Islet precursor cell (in vitro differentiated cells): ENCODE measurements around the gene RNF220.
A peak's percentile ranks its signal among the peaks of the same experiment; 100 is the strongest.

Experiments used
- DNase-seq: peaks from one replicate; pipeline ENCODE4 v3.0.0-alpha.2; 2018

RNF220 gene

DNA sequence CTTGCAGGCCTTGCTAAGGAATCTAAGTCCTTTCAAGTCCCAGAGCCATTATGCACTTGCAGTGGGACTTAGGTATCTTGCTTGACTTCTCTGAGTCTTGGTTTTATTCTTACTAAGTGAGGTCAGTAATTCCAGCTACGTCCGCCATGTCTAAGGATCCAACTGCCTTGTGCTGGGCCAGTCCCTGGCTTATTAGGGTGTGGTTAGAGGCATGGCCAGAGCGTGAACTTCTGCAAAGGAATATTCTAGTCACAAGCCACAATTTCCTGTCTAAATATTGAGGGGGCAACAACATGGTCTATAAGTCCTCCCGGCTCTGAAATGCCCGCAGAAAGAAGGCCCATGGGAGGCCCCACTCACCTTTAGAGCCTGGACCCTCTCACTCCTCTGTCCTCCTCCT is 186.3 kb downstream of the RNF220 start:
- no peak for DNase-seq

DNA sequence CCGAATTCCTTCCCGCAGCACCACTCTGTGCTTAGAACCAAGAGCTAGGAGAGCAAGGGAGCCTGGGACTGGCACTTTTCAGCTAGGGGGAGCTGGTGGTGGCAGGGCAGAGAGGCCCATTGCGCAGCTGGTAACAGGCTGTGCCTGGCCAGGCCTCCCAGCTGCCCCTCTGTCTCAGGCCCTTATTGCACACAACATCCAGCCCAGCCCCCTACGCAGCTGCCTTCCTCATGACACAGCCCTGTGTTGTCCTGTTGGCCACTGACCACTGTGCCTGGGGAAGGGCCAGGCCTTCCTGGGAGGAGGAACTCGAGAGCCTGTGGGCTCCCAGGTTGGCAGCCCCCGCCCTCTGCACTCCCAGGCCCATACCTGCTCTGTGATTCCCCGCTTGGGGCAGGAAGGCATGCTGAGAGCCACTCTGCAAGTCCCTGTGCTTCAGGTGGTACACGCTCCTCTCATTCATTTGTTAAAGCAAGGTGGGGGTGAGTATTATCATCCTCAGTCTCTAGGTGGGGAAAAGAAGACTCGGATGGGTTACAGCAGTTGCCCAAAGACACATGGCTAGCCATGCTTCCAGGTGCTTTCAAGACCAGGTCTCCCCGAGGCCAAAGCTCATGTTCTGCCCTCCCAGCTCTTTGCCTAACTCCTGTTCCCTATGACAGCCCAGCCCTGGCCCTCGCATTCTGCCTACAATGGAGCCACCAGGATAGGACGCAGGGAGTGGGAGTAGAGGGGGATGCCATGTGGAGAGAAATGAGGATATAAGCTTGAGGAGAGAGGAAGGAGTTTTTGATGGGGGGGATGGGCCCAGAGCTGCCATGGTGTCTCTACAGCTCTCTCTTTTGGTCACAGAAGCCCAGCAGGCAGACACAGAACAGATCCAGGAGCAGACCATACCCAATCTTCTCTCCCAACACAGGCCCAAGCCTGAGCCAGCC is 187.4 kb downstream of the RNF220 start:
- DNase-seq, result no peak

GRCh38 chr1:44594353-44594752 is 189.3 kb downstream of the RNF220 start:
- no peak for DNase-seq

GRCh38 chr1:44594871-44595735 is 190.0 kb downstream of the RNF220 start:
- peak; percentile 85 for DNase-seq

GRCh38 chr1:44596511-44596910 is 191.5 kb downstream of the RNF220 start:
- no peak for DNase-seq

- no peak for DNase-seq
These were observed 193.1 kb downstream of the RNF220 start for GRCh38 chr1:44598167-44598566.

- DNase-seq, result no peak
These were observed 197.9 kb downstream of the RNF220 start for GRCh38 chr1:44602634-44603628.

DNA sequence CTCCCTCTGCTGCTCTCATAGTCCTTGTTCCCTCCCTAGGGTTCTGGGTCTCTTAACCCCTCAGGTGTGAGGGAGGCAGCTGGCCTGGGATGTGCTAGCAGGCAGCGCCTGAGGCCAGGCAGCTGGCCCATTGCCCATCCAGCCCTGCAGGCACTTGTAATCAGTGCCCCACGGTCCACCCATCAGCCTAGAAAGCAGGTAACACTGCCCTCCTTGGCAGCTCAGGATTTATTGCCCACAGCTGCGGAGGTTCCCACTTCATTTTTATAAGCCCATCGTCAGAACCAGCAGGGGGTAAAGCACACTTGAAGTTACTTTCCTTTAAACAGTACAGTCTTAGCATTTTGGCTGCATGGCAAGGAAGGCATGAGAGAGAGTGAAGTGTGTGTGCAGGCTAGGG is 198.7 kb downstream of the RNF220 start:
- no peak for DNase-seq

DNA sequence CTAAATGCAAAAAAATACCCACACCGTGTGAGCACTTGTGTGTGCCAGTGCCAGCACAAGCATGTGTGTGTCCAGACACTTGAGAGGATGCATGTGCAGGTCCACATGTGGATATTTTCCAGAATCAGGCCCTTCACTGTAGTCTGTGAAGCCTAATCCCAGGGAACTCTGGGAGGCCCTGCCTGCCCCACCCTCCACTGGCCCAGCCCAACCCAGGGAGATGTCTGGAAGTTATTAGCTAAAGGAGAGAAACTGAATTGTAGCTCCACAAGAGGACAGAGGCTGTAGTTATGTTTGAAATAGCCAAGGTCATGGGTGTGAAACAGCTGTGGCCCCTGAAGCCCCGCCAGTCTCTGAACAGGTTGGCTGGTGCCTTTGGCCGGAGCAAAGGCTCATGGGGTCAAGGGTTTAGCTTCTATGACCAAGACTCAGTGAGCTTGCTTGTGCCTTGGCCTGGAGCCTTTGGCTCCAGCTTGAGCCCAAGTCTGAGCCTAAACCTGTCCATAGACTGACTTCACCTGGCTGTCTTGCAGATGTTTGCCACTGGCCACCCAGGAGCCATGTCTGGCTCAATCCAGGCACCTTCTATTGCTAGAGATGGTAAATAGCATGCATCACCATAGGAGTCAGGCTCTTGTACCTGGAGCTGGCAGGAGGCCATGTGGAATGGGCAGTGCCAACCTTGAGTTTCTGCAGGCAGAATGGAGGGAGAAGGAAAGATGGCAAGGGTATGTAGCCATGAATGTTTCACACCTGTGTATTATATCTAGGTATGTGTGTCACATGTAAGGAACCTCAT is 199.3 kb downstream of the RNF220 start:
- no peak for DNase-seq

GRCh38 chr1:44605914-44606615 is 201.0 kb downstream of the RNF220 start:
- DNase-seq, result no peak

GRCh38 chr1:44606701-44607281 is 201.7 kb downstream of the RNF220 start:
- no peak for DNase-seq

DNA sequence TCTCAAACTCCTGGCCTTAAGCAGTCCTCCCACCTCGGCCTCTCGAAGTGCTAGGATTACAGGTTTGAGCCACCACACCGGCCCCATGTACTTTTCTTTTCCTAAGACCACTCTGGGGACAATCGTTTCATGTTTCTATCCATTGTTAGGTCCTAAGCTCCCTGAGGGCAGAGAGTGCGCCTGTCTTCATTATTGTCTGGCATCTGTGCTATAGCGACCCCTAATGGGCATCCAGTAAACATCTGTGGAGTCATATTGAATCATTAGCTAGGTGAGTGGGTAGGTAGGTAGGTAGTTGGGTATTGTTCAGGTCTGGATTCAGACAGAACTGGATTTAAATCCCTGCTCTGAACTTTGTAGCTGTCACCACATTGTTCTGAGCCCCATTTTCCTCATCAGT is 203.1 kb downstream of the RNF220 start:
- no peak for DNase-seq

- DNase-seq, result peak; percentile 79
These were observed 204.3 kb downstream of the RNF220 start for GRCh38 chr1:44609412-44609767.

GRCh38 chr1:44609768-44610526 is 204.9 kb downstream of the RNF220 start:
- no peak for DNase-seq

GRCh38 chr1:44610527-44611148 is 205.6 kb downstream of the RNF220 start:
- no peak for DNase-seq

GRCh38 chr1:44611419-44611818 is 206.4 kb downstream of the RNF220 start:
- DNase-seq, result no peak

DNA sequence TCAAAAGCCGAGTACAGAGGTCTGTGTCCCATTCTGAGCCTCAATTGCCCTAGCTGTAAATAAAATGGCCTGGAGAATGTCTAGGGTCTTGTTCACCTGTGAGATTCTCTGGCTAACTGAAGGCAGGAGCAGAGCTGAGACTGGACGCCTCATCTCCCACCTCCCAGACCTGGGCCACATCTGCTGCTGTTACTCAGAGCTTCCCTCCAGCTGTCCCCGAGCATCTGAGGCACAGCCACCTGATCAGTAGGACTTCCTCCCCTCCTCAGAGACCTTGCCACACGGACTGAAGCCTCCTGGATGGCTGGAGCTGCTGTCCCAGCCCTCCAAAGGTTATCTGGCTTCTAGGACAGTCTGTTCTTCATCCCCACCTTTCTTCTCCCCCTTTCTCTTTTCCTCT is 206.8 kb downstream of the RNF220 start:
- no peak for DNase-seq

GRCh38 chr1:44613941-44614340 is 208.9 kb downstream of the RNF220 start:
- DNase-seq, result no peak

GRCh38 chr1:44616284-44616990 is 211.4 kb downstream of the RNF220 start:
- DNase-seq, result no peak
